Keratinocyte (primary cell): ENCODE measurements around the gene ERMAP.
"Not testable (repeated sequence)": the region's sequence is repeated elsewhere in the genome, so short reads cannot be mapped to it uniquely, and the experiment has no call there.

Experiments used
- CTCF ChIP-seq, 3 experiments: IDR thresholded peaks in 1 of 3; conservative IDR thresholded peaks in 1 of 3; optimal IDR thresholded peaks in 1 of 3; 2 replicates in 2 of 3; 3 replicates in 1 of 3; pipeline versions ENCODE3 to v1.5.1; 2011; ENCODE audit warnings: low read length in 3 of 3, mild to moderate bottlenecking in 3 of 3, moderate library complexity in 2 of 3, control low read depth in 1 of 3, inconsistent platforms in 1 of 3; ENCODE audit not compliant: insufficient read depth in 2 of 3; ENCODE audit errors: extremely low read depth in 1 of 3
- EZH2 ChIP-seq: IDR thresholded peaks from one replicate; pipeline ENCODE4 v1.6.1; 2012; ENCODE audit warnings: inconsistent platforms, mild to moderate bottlenecking, low read length, moderate library complexity

GRCh38 chr1:42868466-42868865 lies 51.5 kb downstream of the ERMAP start:
- not testable (repeated sequence) for TF ChIP-seq CTCF (optimal IDR thresholded peaks at IDR 0.05 in 1 of 3, IDR thresholded peaks at IDR 0.05 in 1 of 3, conservative IDR thresholded peaks at IDR 0.05 in 1 of 3; ENCODE audit: extremely low read depth in 1 of 3, insufficient read depth in 2 of 3, low read length in 3 of 3); EZH2
